DLD1 (cell line): ENCODE data around the gene ZNF700.
"Not testable (repeated sequence)": the region's sequence is repeated elsewhere in the genome, so short reads cannot be mapped to it uniquely, and the experiment has no call there.

Experiments
- in situ Hi-C: cut with HindIII; loops from 2 replicates; pipeline ENCODE4 v1.10.0; 2017; ENCODE audit warnings: low sequenced_read_pairs

Gene ZNF700

GRCh38 chr19:11986754-11987153, 61.8 kb downstream of the ZNF700 start:
- in situ Hi-C loops = no loop called here

- in situ Hi-C loops = no loop called here
Observed at GRCh38 chr19:11987405-11988281, 62.7 kb downstream of the ZNF700 start.

GRCh38 chr19:11989112-11989456, 64.2 kb downstream of the ZNF700 start:
- in situ Hi-C loops = no loop called here

DNA sequence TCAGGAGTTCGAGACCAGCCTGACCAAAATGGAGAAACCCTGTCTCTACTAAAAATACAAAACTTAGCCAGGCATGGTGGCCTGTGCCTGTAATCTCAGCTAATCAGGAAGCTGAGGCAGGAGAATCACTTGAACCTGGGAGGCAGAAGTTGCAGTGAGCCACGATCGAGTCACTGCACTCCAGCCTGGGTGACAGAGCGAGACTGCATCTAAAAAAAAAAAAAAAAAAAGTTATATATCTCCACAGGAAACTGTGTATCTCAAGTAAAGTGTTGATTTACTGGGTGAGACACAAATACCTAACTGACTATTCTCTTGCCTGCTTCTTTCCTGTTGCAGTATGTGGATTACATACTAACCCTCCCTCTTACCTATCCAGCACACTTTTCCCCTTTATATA, 67.0 kb downstream of the ZNF700 start:
- in situ Hi-C loops = not testable (repeated sequence)

DNA sequence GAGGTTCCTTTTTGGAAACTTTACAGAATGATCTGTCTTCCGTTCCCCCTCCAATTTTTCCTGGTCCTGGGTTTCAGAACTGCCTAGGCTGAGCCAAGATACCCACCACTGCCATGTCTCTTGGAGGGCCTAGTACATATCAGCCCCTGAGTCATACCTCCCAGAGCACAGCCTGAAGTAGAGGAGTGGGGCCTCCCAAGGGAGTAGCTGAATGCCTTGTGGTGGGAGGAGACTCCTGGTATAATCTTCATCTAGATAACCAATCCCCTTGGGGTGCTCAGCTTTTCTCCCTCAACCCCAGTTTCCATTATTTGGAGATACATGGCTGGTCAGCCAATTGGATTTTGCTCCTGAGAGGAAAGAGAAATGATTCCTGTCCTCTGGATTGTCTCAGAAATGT, 70.3 kb downstream of the ZNF700 start:
- in situ Hi-C loops = no loop called here
